Skin of body (tissue), 2 donors: ENCODE results near the gene FZD10. TPM values are rescaled to one million over a fixed set of nuclear protein-coding genes. Genes with fewer than 3 reads are reported as not detected.

ENCODE experiments used
- DNase-seq: peaks from one replicate; lab custom pipeline; 2025; lab: John Stamatoyannopoulos, UW
- total RNA-seq: library from RNA; depleted of rRNA; stranded (reverse); fragments of >200 nt; gene quantifications from one replicate; pipeline ENCODE4 v1.2.3, GENCODE V29; 2014

FZD10 gene
- total RNA-seq, 1 donor from 2014 or later = 7.7 TPM

DNA sequence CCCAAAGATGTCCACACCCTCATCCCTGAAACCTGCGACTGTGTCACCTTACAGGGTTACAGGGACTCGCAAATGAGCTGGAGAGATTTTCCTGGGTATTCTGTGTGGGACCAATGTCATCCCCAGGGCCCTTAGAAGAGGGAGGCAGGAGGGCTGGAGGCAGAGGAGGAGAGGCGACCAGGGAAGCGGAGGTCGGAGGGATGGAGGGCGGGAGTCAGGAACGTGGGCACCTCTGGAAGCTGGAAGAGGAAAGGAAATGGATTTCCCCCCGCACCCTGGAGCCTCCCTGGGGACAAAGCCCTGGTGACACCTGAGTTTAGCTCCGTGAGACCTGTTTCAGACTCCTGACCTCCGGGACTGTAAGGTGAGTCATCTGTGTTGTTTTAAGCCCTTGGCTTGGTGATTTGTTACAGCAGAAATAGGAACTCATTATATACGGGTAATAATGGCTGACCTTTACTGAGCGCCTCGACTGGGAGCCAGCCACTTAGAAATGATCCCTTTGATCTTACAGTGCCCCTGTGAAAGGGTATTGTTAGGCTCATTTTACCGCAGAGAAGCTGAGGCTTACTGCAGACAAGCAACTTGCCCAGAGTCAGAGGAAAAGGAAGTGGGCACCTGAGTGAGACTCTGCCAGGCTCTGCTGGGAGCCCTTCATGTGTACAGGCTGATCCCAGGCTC lies 29.3 kb upstream of the FZD10 start:
- no peak for DNase-seq

- DNase-seq = no peak
These were observed 28.3 kb upstream of the FZD10 start for GRCh38 chr12:130133851-130134562.

DNA sequence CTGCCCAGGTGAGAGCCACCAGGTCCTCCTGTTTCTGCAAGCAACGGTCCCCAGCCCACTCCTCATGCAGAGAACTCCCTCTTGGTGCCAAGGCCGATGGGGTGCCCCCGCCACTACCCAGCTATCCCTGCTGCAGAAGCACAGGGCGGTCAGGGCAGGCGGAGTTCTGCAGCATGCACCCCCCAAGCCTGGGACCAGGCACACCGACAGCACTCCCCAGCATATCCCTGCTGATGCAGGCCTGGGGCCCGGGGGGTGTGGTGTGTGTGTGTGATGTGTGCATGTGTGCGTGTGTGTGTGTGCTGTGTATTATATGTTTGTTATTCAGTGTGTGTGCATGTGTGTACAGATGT lies 27.7 kb upstream of the FZD10 start:
- DNase-seq = no peak

- no peak for DNase-seq
These were observed 25.7 kb upstream of the FZD10 start for GRCh38 chr12:130136509-130137039.

DNA sequence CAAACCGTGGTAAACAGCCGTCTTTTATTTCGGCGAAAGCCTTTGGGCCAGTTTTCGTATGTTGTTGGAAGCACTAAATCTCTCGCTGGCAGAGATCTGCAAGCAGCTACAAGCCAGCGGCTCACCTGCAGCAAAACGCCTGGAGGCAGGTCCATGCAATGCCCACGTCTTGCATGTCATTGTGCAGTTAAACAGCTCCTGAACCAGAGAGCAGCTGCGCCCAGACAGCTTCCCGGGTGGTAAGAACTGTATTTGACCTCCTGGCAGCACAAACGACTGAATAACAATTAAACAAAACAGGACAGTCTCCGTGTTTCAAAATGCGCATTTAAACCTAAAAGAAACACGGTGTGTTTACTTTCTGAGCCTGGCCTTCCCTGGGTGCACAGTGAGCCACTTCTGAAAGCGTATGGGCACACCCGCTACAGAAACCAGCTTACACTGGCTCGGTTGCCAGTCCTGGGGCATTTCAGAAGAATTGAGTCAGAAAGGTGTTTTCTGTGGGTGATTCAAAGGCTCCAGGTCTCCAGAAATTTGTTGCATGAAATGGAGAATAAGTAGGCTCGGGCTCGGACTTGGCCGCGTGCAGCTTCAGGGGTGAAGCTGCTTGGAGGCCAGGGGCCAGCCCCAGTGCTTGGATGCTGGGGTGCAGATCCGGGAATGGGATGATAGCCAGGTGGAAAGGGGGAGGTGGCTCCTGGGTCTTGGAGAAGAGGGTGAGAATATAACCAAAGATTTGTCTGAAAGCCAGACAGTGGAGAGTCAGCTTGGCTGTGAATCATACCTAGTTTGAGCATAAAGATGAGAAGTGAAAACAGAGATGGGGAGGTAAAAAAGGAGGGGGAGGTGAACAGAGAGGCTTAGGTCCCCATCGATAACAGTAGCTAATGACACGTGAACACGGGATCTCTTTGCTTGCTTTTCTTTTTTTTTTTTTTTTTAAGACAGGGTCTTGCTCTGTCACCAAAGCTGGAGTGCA lies 24.9 kb upstream of the FZD10 start:
- no peak for DNase-seq

- DNase-seq = no peak
These were observed 23.8 kb upstream of the FZD10 start for GRCh38 chr12:130138478-130138877.

DNA sequence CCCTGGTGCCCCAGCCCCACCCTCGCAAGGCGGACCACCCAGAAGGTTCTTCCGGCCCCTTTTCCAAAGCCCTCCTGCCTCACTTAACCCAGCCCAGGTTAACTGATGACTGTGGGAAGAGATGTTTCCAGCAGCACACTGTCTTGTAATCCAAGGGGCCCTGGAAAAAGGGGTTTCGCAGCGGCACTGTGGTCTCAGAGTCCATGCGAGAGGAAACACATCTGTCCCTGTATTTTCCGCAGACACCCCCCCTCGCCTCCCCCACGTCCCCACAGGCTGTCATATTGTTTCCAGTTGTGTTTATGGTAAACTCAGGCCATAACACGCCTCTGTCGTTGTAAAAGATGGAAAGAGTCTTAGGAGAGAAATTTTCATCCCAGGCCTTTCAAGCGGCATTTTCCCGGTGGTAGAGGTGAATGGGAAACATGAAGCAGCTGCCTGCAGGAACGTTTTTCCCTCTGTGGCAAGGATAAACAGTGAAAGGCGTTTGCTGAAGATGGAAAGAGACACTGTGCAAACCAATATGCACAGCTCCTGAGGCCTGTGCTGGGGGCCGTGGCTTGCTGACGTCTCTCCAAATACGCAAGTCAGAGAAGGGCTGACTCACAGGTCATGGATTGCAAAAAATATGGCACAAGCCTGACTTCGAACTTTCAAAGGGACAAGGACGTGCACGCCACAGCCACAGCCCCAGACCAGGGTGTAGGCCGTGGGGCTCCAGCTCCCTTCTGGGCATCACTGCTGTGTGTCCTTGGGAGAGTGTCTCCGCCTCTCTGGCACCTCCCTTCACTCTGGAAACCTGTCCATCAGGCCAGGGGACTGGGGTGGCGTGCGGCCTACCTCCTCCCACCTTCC lies 22.5 kb upstream of the FZD10 start:
- no peak for DNase-seq

- no peak for DNase-seq
These were observed 21.2 kb upstream of the FZD10 start for GRCh38 chr12:130141105-130141504.

DNA sequence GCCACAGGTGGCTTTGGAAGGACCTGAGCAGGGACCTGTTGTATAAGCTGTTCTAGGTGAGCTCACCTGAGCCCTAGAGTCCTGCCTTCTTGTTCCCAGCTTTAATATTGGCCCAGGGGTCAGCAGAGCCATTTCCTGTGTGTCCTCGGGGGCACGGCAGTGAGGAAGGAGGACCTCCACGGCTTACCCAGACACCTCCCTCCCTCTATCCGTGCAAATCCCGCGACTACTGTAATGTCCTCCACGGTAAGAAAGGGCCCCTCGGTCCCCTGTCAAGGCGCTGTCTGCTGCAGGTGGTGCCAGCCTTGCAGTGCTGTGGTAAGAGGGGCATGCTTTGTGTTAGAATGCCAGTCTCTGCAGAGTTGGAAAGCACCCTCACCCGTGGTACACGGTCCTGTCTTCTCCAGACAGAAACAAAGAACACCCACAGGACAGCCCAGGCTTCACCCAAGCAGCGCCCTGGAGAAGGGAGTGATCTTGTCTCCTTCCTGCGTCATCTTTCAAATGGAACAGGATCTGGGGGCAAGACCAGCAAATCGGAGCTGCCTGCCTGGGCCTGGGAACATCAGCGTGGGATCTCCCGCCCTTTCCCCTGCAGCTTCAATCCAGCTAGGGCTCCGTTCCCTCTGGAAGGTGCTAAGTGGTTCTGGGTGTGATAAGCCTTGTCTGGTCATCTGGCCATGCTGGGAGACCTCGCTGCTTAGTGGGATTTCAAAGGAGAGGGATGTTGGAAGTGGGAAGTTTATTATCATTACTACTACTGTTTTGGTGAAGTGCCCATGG lies 20.2 kb upstream of the FZD10 start:
- no peak for DNase-seq

GRCh38 chr12:130142736-130143135 lies 19.5 kb upstream of the FZD10 start:
- no peak for DNase-seq

DNA sequence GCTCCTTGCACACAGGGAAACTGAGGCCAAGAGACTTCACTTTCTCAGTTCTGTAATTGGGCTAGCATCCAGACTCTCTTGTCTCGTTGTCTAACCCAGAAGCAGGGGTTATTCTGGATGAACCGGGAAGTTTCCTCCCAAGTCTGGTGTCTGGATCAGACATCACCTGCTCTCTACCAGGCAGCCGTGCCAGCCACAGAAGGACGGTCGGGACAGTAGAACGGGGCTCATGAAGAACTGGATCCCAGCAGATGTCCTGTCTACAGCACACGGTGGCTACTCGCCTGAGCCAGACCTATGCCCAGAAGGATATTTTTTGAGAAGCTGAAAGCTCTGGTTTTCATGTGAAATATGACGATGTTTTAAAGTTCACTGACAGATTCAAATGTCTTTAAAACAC lies 19.1 kb upstream of the FZD10 start:
- no peak for DNase-seq

DNA sequence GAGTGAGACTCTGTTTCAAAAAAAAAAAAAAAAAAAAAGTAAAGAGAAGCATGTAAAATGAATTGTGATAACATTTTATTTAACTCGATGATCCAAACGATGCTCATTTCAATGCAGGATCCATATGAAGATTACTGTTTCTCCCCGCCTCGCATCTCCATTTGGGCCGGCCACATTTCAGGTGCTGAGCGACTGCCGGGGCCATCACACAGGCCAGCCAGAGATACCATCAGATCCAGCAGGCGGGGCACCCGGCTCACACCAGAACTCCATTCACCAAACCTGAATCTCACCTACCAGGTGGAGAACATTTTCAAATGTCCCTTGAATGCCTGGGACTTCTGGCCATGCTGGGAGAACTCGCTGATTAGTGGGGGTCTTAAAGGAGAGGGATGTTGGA lies 18.0 kb upstream of the FZD10 start:
- DNase-seq = no peak

- no peak for DNase-seq
These were observed 16.5 kb upstream of the FZD10 start for GRCh38 chr12:130145731-130146130.

- no peak for DNase-seq
These were observed 15.9 kb upstream of the FZD10 start for GRCh38 chr12:130146176-130146931.

GRCh38 chr12:130147875-130148596 lies 14.2 kb upstream of the FZD10 start:
- DNase-seq = no peak

DNA sequence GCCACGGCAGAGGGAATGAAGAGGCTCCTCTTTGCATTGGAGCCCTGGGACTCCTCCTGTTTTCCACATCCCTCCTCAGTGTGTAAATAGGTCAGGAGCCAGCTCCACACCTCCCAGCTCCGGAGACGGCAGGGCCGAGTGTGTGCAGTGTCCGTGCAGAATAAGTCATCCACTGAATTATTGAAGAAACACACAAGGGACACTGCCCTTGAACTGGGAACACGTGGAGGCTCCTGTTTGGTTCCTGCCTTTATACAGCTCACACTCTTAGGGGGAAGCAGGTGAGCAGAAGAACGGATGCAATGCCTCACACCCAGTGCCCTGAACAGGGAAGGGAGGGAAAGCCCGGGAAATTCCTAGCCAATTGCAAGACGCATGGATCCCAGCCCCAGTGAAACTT lies 10.4 kb upstream of the FZD10 start:
- no peak for DNase-seq

DNA sequence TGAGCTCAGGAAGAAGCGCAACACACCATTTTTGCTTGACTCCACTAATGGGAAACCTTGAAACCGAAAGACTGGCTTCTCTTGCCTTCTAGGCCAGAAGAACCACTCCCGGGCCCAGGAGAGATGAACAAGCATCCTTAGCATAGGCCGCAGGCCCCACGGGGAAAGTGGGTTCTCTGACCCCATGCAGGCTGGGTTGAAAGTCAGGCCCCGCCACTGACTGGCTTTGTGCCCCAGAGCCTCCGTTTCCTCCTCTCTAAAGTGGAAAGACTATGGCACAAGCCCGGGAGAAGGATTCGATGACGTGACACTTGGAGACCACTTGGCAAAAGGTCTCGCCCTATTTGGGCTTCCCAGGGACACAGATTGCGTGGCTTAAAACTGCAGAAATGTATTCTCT lies 9.9 kb upstream of the FZD10 start:
- no peak for DNase-seq

DNA sequence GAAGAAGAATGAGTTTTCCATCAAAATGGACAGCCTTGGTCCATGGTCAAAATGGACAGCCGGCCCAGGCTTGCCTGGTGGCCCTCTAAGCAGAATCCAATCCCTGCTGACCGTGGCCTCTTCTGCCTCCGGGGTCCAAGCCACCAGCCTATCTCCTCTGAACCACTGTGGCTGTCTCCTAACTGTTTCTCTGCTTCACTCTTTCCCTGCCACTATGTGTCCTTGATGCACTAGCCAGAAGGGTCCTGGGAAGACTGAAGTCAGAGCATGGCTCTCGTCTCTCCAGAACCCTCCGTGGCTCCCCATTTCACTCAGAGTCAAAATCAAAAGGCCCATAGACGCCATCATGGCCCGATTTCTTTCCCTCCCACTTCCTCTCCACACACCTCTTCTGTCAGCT lies 8.5 kb upstream of the FZD10 start:
- DNase-seq = no peak
